ENCODE results near the gene SOX2.

Gene SOX2

DNA sequence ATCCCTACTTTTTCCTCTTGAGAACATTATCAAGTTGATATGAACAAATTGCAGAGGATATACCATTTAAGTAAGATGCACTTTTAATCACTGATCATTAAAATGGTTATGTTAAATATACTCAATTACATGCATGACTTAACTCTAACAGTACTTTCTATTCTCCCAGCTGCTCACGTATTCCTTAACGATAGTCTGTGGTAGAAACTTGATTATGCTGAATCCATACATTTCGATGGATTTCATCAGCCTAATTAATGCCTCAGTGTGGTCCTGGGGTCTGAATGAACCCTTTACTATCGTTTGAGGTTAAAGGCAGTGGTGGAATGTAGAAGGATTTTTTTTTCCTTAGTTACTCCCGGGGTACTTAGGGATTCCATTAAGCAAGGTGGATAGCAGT lies 18.6 kb downstream of the SOX2 start:
- H3K27me3 ChIP-seq (ENCODE audit: insufficient read depth, insufficient read length), result no peaks in the 10 kb centered on the region
- peaks cover 4% of the 10 kb centered on the region for H3K4me1 ChIP-seq (ENCODE audit: insufficient read depth, insufficient read length)
- H3K9ac ChIP-seq (ENCODE audit: insufficient read length, low read depth), result no peak overlapping the region
- H3K36me3 ChIP-seq (ENCODE audit: insufficient read depth, insufficient read length, low read length), result no peaks in the 10 kb centered on the region
- no peaks in the 10 kb centered on the region for H3K9me3 ChIP-seq (ENCODE audit: insufficient read depth, low read length)
- TF ChIP-seq YY1 (IDR thresholded peaks at IDR 0.05; ENCODE audit: insufficient read depth, insufficient read length) (no peak), SUZ12 (IDR thresholded peaks at IDR 0.05; ENCODE audit: extremely low read depth, insufficient read depth, insufficient read length) (no peak), ZNF274 (IDR thresholded peaks at IDR 0.05; ENCODE audit: low read depth, low read length) (no peak)
- no peak for DNase-seq (ENCODE audit: low read depth, low spot score)
- H3K4me3 ChIP-seq (ENCODE audit: insufficient read length, low read depth), result no peak overlapping the region

DNA sequence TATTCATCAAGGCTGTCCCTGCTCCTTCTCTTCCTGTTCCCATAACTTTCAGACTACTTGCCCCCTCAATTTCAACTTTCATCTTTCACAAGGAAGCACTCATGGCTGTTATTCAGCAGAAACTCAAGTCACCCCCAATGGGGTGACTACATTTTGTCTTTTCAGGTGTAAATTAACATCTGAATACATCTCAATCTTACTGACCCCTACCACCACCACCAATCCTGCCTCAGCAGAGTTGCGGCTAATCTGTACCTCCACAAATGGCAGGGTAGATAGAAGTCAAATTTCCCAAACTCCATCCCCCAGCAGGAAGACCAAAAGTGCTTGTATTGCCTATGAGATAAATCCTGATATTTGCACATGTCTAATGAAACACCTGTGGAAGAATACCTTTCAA lies 19.2 kb downstream of the SOX2 start:
- Histone ChIP-seq H3K9ac (ENCODE audit: insufficient read length, low read depth) (no peak overlapping the region), H3K36me3 (ENCODE audit: insufficient read depth, insufficient read length, low read length) (no peaks in the 10 kb centered on the region), H3K4me3 (ENCODE audit: insufficient read length, low read depth) (no peak overlapping the region), H3K4me1 (ENCODE audit: insufficient read depth, insufficient read length) (peaks cover 6% of the 10 kb centered on the region), H3K27me3 (ENCODE audit: insufficient read depth, insufficient read length) (no peaks in the 10 kb centered on the region), H3K9me3 (ENCODE audit: insufficient read depth, low read length) (no peaks in the 10 kb centered on the region)
- DNase-seq (ENCODE audit: low read depth, low spot score), result no peak
- TF ChIP-seq YY1 (IDR thresholded peaks at IDR 0.05; ENCODE audit: insufficient read depth, insufficient read length) (no peak), ZNF274 (IDR thresholded peaks at IDR 0.05; ENCODE audit: low read depth, low read length) (no peak), SUZ12 (IDR thresholded peaks at IDR 0.05; ENCODE audit: extremely low read depth, insufficient read depth, insufficient read length) (no peak)

DNA sequence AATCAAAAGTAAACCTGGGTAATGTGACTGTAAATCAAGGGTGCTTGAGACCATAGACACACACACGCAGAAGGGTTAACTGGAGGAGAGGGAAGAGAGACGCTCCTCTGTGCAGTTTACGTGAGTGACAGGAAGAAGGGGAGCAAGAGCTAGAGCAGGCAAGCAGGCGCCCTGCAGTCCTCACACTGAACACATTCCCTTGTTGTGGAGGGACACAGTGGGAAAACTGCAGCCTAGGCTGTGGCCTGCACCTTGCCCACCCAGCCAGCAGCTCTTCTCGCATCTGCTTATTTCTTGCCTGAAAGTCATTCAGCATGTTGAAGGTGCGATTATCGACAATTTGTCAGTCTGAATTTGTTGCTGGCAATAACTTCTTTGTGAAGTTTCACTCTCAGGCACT lies 24.2 kb downstream of the SOX2 start:
- Histone ChIP-seq H3K4me1 (ENCODE audit: insufficient read depth, insufficient read length) (peaks cover 3% of the 10 kb centered on the region), H3K9ac (ENCODE audit: insufficient read length, low read depth) (peak overlapping the region; percentile 21), H3K27me3 (ENCODE audit: insufficient read depth, insufficient read length) (no peaks in the 10 kb centered on the region), H3K9me3 (ENCODE audit: insufficient read depth, low read length) (no peaks in the 10 kb centered on the region), H3K4me3 (ENCODE audit: insufficient read length, low read depth) (no peak overlapping the region), H3K36me3 (ENCODE audit: insufficient read depth, insufficient read length, low read length) (no peaks in the 10 kb centered on the region)
- no peak for DNase-seq (ENCODE audit: low read depth, low spot score)
- TF ChIP-seq ZNF274 (IDR thresholded peaks at IDR 0.05; ENCODE audit: low read depth, low read length) (no peak), YY1 (IDR thresholded peaks at IDR 0.05; ENCODE audit: insufficient read depth, insufficient read length) (no peak), SUZ12 (IDR thresholded peaks at IDR 0.05; ENCODE audit: extremely low read depth, insufficient read depth, insufficient read length) (no peak)

DNA sequence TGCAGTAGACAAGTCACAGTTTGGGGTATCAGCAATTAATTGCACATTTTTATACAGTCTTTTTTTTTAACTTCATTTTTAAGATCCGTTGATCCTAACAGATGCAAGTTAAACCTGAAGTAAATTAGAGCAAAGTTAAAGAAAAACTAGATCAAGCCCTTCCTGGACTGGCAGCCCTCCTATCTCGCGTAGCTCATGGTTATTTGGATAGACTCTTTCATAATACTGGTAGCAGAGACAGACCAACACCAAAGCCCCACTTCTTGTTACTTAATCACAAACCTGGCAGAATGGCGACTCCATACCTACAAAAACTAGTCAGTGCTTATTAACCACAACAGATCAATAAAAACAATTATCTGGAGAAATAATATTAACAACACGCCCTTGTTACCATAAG lies 26.8 kb downstream of the SOX2 start:
- Histone ChIP-seq H3K4me1 (ENCODE audit: insufficient read depth, insufficient read length) (peaks cover 3% of the 10 kb centered on the region), H3K9ac (ENCODE audit: insufficient read length, low read depth) (no peak overlapping the region), H3K9me3 (ENCODE audit: insufficient read depth, low read length) (no peaks in the 10 kb centered on the region), H3K4me3 (ENCODE audit: insufficient read length, low read depth) (no peak overlapping the region), H3K27me3 (ENCODE audit: insufficient read depth, insufficient read length) (no peaks in the 10 kb centered on the region), H3K36me3 (ENCODE audit: insufficient read depth, insufficient read length, low read length) (no peaks in the 10 kb centered on the region)
- DNase-seq (ENCODE audit: low read depth, low spot score), result no peak
- TF ChIP-seq ZNF274 (IDR thresholded peaks at IDR 0.05; ENCODE audit: low read depth, low read length), result no peak
- TF ChIP-seq YY1 (IDR thresholded peaks at IDR 0.05; ENCODE audit: insufficient read depth, insufficient read length), result no peak

DNA sequence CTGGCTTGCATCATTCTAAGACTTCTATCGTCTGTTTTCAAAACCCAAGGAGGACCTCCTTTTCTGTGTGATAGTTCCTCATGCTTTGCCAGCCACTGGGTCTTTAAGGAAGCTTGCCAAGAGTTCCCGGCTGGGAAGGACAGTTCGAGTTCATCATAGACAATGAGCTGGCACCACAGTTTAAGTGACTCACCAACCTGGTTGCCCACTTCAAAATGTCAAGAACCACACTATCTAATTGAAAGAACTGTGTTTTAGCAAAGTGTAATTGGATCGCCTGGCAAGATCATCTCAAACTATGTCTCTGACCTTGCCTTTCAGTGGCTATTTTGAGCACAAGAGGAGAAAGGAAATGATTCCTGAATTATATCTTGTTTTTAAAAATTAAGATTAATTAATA lies 27.9 kb downstream of the SOX2 start:
- Histone ChIP-seq H3K4me3 (ENCODE audit: insufficient read length, low read depth) (no peak overlapping the region), H3K9ac (ENCODE audit: insufficient read length, low read depth) (no peak overlapping the region), H3K4me1 (ENCODE audit: insufficient read depth, insufficient read length) (peaks cover 3% of the 10 kb centered on the region), H3K36me3 (ENCODE audit: insufficient read depth, insufficient read length, low read length) (no peaks in the 10 kb centered on the region), H3K9me3 (ENCODE audit: insufficient read depth, low read length) (no peaks in the 10 kb centered on the region), H3K27me3 (ENCODE audit: insufficient read depth, insufficient read length) (no peaks in the 10 kb centered on the region)
- no peak for DNase-seq (ENCODE audit: low read depth, low spot score)
- no peak for TF ChIP-seq YY1 (IDR thresholded peaks at IDR 0.05; ENCODE audit: insufficient read depth, insufficient read length)
- no peak for TF ChIP-seq ZNF274 (IDR thresholded peaks at IDR 0.05; ENCODE audit: low read depth, low read length)
- no peak for TF ChIP-seq SUZ12 (IDR thresholded peaks at IDR 0.05; ENCODE audit: extremely low read depth, insufficient read depth, insufficient read length)

DNA sequence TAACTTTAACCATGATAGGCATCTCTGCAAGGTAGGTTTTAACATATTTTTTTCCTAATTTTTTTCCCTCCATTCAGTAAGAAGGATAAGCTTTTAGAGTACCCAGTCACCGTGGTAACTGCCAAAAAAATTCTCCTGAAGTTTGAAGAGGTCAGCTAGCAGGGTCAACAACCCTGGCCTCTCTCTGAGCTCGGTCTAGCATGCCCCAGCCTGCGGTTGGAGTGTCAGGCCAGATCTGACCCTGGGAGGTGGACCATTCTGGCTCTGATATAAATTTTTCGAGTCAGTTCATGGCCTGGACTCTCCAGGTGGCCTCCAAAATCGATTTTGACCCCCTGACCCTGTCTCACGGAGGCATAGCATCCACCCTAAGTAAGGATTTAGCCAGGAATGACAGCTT lies 29.7 kb downstream of the SOX2 start:
- Histone ChIP-seq H3K4me3 (ENCODE audit: insufficient read length, low read depth) (no peak overlapping the region), H3K27me3 (ENCODE audit: insufficient read depth, insufficient read length) (no peaks in the 10 kb centered on the region), H3K4me1 (ENCODE audit: insufficient read depth, insufficient read length) (no peaks in the 10 kb centered on the region), H3K36me3 (ENCODE audit: insufficient read depth, insufficient read length, low read length) (no peaks in the 10 kb centered on the region), H3K9ac (ENCODE audit: insufficient read length, low read depth) (no peak overlapping the region), H3K9me3 (ENCODE audit: insufficient read depth, low read length) (no peaks in the 10 kb centered on the region)
- TF ChIP-seq YY1 (IDR thresholded peaks at IDR 0.05; ENCODE audit: insufficient read depth, insufficient read length) (no peak), SUZ12 (IDR thresholded peaks at IDR 0.05; ENCODE audit: extremely low read depth, insufficient read depth, insufficient read length) (no peak), ZNF274 (IDR thresholded peaks at IDR 0.05; ENCODE audit: low read depth, low read length) (no peak)
- DNase-seq (ENCODE audit: low read depth, low spot score), result no peak

DNA sequence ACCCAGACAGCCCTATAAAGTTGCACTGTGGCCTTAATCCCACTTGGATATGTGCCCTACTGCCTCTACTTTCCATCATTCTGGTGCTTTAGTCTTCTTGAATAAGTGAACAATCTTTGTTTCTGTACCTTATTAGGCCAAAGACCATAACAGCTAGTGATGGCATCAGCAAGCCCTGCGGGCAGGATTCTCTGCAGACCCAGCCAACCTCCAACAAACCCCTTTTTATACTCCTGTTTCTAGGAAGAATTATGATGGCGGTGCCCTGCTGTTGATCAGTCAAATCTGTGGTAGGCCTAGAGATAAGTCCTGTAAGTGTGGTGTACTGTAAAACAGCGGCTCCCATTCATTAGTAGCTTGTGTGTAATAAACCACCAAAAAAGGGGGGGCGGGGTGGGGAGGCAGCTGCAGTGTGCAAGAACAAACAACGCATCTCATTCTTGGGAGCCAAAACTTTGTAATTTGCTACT lies 40.5 kb downstream of the SOX2 start:
- Histone ChIP-seq H3K4me3 (ENCODE audit: insufficient read length, low read depth) (no peak overlapping the region), H3K27me3 (ENCODE audit: insufficient read depth, insufficient read length) (no peaks in the 10 kb centered on the region), H3K9me3 (ENCODE audit: insufficient read depth, low read length) (no peaks in the 10 kb centered on the region), H3K36me3 (ENCODE audit: insufficient read depth, insufficient read length, low read length) (no peaks in the 10 kb centered on the region), H3K9ac (ENCODE audit: insufficient read length, low read depth) (no peak overlapping the region), H3K4me1 (ENCODE audit: insufficient read depth, insufficient read length) (no peaks in the 10 kb centered on the region)
- no peak for DNase-seq (ENCODE audit: low read depth, low spot score)
- TF ChIP-seq ZNF274 (IDR thresholded peaks at IDR 0.05; ENCODE audit: low read depth, low read length) (no peak), YY1 (IDR thresholded peaks at IDR 0.05; ENCODE audit: insufficient read depth, insufficient read length) (no peak), SUZ12 (IDR thresholded peaks at IDR 0.05; ENCODE audit: extremely low read depth, insufficient read depth, insufficient read length) (no peak)

DNA sequence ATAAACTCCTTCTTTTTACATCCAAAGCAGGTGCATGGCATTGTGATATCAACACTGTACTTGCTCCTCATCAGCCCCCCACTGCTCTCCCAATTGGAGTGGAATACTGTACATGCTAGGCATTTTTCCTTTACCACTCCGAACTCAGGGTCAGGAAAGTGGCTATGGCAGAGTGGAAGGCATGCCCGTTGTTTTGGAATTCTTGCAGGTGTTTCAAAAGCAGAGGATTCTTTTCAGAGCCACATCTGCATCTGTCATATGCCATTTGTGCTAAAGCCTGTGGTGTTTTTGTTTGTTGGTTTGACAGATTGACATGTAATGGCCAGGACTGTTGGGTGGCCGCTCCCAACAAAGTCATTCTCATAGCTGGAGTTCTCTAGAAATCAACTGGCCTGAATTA lies 41.7 kb downstream of the SOX2 start:
- H3K9ac ChIP-seq (ENCODE audit: insufficient read length, low read depth), result no peak overlapping the region
- H3K36me3 ChIP-seq (ENCODE audit: insufficient read depth, insufficient read length, low read length), result no peaks in the 10 kb centered on the region
- H3K4me3 ChIP-seq (ENCODE audit: insufficient read length, low read depth), result no peak overlapping the region
- TF ChIP-seq YY1 (IDR thresholded peaks at IDR 0.05; ENCODE audit: insufficient read depth, insufficient read length) (no peak), ZNF274 (IDR thresholded peaks at IDR 0.05; ENCODE audit: low read depth, low read length) (no peak), SUZ12 (IDR thresholded peaks at IDR 0.05; ENCODE audit: extremely low read depth, insufficient read depth, insufficient read length) (no peak)
- no peaks in the 10 kb centered on the region for H3K27me3 ChIP-seq (ENCODE audit: insufficient read depth, insufficient read length)
- DNase-seq (ENCODE audit: low read depth, low spot score), result no peak
- no peaks in the 10 kb centered on the region for H3K9me3 ChIP-seq (ENCODE audit: insufficient read depth, low read length)
- no peaks in the 10 kb centered on the region for H3K4me1 ChIP-seq (ENCODE audit: insufficient read depth, insufficient read length)
